HUES48 (cell line): Measurements from ENCODE around the gene TNRC6B.

Source experiments
- H3K27ac ChIP-seq: one replicate; pipeline ENCODE4 v1.7.0; 2013; ENCODE audit warnings: low read depth, low read length, inconsistent platforms
- H3K27me3 ChIP-seq: 2 replicates; pipeline ENCODE4 v1.6.1; 2013; ENCODE audit warnings: mild to moderate bottlenecking, low read length; ENCODE audit not compliant: control insufficient read depth, insufficient read depth
- H3K36me3 ChIP-seq: 2 replicates; pipeline ENCODE4 v1.6.1; 2013; ENCODE audit warnings: low read length; ENCODE audit not compliant: control insufficient read depth, insufficient read depth
- H3K4me1 ChIP-seq: 2 replicates; pipeline ENCODE4 v1.6.1; 2013; ENCODE audit warnings: mild to moderate bottlenecking, low read length; ENCODE audit not compliant: control insufficient read depth, insufficient read depth
- H3K4me3 ChIP-seq: 2 replicates; pipeline ENCODE4 v1.5.1; 2013; ENCODE audit warnings: mild to moderate bottlenecking, low read depth, low read length
- H3K9ac ChIP-seq: 2 replicates; pipeline ENCODE4 v1.6.1; 2013; ENCODE audit warnings: mild to moderate bottlenecking, low read depth, low read length, moderate library complexity
- H3K9me3 ChIP-seq: 2 replicates; pipeline ENCODE4 v1.6.1; 2013; ENCODE audit warnings: low read length; ENCODE audit not compliant: control insufficient read depth, insufficient read depth

TNRC6B gene

DNA sequence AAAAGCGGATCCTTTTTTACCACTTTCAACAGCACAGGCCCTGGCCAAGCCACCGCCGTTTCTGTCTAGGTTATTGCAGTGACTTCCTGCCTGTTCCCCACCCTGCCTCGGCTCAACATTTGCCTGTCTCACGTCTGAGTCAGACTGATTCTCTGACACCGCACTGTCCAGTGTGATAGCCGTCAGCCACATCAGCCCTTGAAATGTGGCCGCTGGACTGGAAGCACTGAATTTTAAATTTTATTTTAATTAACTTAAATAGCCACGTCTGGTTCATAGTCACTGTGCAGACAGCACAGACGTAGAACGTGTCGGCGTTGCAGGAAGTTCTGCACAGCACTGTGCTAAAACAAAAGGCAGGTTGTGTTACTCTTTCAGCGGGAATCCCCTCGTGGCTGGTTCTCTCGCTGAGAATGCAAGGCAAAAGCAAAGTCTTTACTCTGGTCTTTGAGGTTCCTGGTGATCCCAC, 112.3 kb downstream of the TNRC6B start:
- peaks cover 81% of the 10 kb centered on the region for H3K36me3 ChIP-seq
- no peak overlapping the region for H3K9ac ChIP-seq
- H3K27ac ChIP-seq: no peak overlapping the region
- no peaks in the 10 kb centered on the region for H3K27me3 ChIP-seq
- H3K9me3 ChIP-seq: no peaks in the 10 kb centered on the region
- no peaks in the 10 kb centered on the region for H3K4me1 ChIP-seq
- H3K4me3 ChIP-seq: no peak overlapping the region

DNA sequence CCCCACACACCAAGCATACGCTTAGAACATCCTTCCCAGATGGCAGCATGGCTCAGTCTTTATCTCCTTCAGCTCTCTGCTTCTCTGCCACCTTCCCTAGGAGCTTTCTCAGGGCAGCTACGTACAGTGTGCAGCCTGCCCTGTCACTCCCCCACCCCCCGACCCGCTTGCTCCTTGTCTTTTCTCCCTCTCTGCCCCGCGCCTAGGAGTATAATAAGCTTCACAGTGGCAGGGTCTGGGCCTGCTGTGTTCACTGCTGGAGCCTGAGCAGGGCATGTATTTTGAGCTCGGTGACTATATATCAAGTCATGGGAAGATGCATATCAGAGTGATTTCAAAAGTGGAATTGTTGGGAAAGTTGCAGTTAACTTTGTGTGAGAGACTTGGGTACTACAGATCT, 112.8 kb downstream of the TNRC6B start:
- H3K4me1 ChIP-seq: no peaks in the 10 kb centered on the region
- no peaks in the 10 kb centered on the region for H3K9me3 ChIP-seq
- H3K27ac ChIP-seq: no peak overlapping the region
- no peaks in the 10 kb centered on the region for H3K27me3 ChIP-seq
- H3K36me3 ChIP-seq: peaks cover 79% of the 10 kb centered on the region
- H3K9ac ChIP-seq: no peak overlapping the region
- H3K4me3 ChIP-seq: no peak overlapping the region

DNA sequence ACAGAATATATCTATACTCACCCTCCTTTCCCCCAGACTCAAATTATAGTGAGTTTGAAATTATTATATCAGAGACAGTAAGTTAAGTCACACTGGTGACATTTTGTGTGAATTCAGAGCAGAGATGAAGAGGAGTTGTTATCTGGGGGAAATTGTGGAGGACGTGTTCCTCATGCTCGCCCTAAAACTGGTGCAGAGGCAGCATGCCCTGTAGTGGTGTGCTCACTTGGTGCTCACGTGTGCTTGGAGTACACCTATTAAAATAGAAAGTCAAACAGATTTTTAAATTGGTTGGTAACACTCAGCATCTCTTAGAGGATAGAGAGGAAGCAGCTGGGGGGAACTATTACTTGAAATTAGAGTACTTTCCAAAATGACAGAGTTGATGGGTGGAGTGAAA, 117.0 kb downstream of the TNRC6B start:
- H3K27me3 ChIP-seq: no peaks in the 10 kb centered on the region
- H3K9me3 ChIP-seq: no peaks in the 10 kb centered on the region
- peaks cover 61% of the 10 kb centered on the region for H3K36me3 ChIP-seq
- H3K4me3 ChIP-seq: no peak overlapping the region
- no peaks in the 10 kb centered on the region for H3K4me1 ChIP-seq
- no peak overlapping the region for H3K27ac ChIP-seq
- H3K9ac ChIP-seq: no peak overlapping the region

DNA sequence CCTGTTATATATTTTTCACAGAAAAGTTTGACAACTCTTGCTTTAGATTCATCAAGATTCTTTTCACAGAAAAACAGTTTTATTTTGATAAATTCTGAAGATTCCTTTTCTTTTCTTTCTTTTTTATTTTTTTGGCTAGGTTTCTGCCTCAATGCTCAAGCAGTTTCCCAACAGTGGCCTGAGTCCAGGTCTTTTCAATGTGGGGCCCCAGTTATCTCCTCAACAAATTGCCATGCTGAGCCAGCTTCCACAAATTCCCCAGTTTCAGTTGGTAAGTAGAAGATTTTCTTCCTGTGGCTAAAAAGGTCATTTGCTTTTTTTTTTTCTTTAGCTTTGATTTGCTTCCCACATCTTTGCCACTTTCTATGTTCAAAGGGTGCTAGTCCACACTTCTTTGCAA, 122.6 kb downstream of the TNRC6B start:
- no peaks in the 10 kb centered on the region for H3K27me3 ChIP-seq
- H3K4me1 ChIP-seq: no peaks in the 10 kb centered on the region
- H3K9ac ChIP-seq: no peak overlapping the region
- no peaks in the 10 kb centered on the region for H3K9me3 ChIP-seq
- H3K4me3 ChIP-seq: no peak overlapping the region
- no peak overlapping the region for H3K27ac ChIP-seq
- H3K36me3 ChIP-seq: peaks cover 72% of the 10 kb centered on the region

DNA sequence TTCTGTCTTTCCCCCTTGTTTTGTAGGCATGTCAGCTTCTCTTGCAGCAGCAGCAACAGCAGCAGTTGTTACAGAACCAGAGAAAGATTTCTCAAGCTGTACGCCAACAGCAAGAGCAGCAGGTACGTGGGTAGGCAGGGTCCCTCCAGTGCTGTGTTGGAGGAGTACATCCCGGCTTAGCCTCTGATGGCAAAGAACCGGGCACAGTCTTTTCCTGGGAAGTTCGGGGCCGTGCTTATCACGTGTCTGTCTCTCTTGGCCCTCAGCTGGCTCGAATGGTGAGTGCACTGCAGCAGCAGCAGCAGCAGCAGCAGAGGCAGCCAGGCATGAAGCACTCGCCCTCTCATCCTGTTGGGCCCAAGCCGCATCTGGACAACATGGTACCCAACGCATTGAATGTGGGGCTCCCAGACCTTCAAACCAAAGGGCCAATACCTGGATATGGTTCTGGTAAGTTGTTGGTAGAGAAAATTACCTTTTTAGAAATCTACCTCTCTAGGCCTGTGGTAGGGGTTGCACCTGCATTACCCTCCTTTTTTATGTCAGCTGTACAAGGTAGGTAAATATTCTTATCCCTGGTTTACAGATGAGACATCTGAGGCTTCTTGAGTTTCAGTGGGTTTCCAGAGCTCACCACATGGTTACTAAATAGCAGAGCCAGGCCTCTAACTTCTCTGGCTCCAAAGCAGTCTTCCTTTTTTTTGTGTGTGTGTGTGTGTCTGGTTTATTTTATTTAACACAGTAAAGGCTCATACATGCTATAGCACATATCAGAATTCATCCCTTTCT, 123.4 kb downstream of the TNRC6B start:
- no peak overlapping the region for H3K27ac ChIP-seq
- no peak overlapping the region for H3K9ac ChIP-seq
- H3K9me3 ChIP-seq: no peaks in the 10 kb centered on the region
- no peak overlapping the region for H3K4me3 ChIP-seq
- H3K36me3 ChIP-seq: peaks cover 72% of the 10 kb centered on the region
- H3K27me3 ChIP-seq: no peaks in the 10 kb centered on the region
- H3K4me1 ChIP-seq: no peaks in the 10 kb centered on the region

DNA sequence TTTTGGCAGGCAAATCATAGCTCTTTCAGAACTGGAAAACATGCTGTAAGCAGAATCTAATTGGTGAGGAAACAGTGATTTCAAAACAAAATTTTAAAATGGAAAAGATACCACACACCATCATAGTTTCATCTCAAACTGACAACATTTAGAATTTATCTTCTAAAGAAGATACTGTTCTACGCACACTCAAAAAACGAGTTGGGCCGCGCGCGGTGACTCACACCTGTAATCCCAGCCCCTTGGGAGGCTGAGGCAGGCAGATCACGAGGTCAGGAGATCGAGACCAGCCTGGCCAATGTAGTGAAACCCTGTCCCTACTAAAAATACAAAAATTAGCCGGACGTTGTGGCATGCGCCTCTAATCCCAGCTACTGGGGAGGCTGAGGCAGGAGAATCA, 124.4 kb downstream of the TNRC6B start:
- no peak overlapping the region for H3K4me3 ChIP-seq
- no peaks in the 10 kb centered on the region for H3K9me3 ChIP-seq
- no peaks in the 10 kb centered on the region for H3K27me3 ChIP-seq
- H3K36me3 ChIP-seq: peaks cover 76% of the 10 kb centered on the region
- H3K9ac ChIP-seq: no peak overlapping the region
- H3K4me1 ChIP-seq: no peaks in the 10 kb centered on the region
- no peak overlapping the region for H3K27ac ChIP-seq

DNA sequence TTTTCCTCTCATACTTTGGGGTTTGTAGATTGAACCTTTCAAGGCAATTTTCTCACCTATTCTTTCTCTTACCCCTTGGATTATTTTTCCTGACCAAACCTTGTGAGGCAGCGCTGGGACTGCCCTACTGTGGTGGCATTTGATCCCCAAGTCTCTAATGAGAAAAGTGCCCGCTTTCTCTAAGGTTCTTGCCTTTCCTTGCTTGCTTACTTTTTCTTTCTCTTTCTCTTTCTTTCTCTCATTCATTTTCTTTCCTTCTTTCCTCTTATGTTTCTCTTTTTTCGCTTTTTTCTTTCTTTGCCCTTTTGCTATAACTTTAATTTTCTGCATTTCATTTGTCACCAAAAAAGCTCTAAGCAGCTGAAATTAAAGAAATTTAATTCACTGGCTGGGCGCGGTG, 127.9 kb downstream of the TNRC6B start:
- Histone ChIP-seq H3K27ac (no peak overlapping the region), H3K4me1 (no peaks in the 10 kb centered on the region), H3K36me3 (peaks cover 92% of the 10 kb centered on the region)

DNA sequence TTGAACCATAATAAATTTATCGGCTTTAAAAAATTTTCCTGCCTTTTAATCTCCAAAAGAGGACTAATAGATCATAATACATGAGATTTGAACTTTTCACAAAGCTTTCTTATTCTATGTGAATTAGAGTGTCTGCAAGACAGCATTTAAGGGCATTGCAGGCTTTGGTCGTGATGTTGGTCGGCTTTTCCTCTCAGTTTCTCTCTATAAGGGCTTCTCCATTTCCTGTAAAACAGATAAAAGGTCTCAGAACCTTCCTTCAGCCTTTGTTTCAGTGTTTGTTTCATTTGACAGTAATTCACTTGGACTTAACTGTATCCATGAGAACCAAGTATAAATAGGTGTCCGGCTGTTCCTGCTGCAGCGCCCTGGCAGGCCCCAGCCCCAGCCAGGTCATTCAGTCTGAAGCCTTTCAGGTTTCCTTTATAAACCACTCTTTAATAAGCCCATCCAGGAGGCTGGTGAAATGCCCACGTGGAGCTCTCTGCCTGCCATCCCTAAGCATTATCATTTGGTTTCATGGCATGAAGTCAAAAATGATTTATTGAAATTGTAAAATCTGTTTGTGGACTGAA, 131.4 kb downstream of the TNRC6B start:
- no peaks in the 10 kb centered on the region for H3K4me1 ChIP-seq
- no peaks in the 10 kb centered on the region for H3K9me3 ChIP-seq
- no peak overlapping the region for H3K27ac ChIP-seq
- H3K9ac ChIP-seq: no peak overlapping the region
- H3K4me3 ChIP-seq: no peak overlapping the region
- peaks cover 91% of the 10 kb centered on the region for H3K36me3 ChIP-seq
- no peaks in the 10 kb centered on the region for H3K27me3 ChIP-seq

More for the DNA sequence above, 127.9 kb downstream of the TNRC6B start:
- no peak overlapping the region for H3K4me3 ChIP-seq
- H3K9me3 ChIP-seq: no peaks in the 10 kb centered on the region
- no peak overlapping the region for H3K9ac ChIP-seq
- no peaks in the 10 kb centered on the region for H3K27me3 ChIP-seq

DNA sequence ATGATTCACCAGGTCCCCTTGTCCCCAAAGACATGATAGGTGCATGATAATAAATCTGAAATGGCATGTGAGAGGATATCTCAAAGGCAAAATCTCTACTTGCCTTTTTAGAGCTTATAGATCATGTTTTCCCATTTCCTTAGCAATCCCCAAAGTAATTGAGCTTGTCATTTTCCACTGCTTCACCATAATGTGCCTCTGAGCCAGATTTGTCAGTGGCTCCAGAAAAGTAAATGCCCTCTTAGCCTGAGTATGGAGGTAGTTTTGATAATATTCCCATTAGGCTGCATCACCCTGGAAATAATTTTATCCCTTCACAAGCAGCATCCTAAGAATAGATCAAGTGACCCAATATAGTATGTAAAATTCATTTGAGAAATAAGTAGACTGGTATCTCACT, 131.9 kb downstream of the TNRC6B start:
- Histone ChIP-seq H3K36me3 (peaks cover 93% of the 10 kb centered on the region), H3K4me1 (no peaks in the 10 kb centered on the region), H3K4me3 (no peak overlapping the region), H3K27me3 (no peaks in the 10 kb centered on the region), H3K27ac (no peak overlapping the region), H3K9me3 (no peaks in the 10 kb centered on the region), H3K9ac (no peak overlapping the region)

DNA sequence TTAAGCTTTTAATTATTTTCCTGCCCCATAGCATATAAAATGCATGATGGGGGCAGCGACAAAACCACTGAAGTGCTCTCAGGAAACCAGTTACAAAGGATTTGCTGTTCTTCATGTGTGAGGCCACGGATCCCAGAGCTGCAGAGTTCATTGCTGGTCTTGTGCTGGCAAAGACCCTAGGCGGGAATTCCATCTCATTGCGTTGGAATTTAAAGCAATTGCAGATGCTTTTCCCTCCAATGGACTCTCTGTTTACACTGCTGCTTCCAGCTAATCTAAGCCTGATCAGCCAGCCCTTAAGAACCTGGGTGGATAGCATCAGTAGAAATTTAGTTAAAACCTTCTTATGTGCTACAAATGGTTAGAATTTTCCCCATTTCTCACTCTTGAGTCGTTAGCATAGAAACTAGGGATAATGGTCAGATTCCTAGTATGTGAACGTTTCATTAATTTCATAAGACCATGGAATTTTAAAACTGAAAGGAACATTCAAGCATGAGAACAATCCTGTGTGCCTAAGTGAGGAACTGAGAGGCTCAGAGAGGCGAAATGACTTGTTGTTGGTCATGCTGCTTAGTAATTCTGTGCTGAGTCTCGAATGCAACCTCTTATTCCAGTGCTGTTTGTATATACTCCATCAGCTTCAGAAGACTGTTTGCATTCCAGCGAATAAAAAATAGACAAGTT, 132.5 kb downstream of the TNRC6B start:
- no peaks in the 10 kb centered on the region for H3K27me3 ChIP-seq
- H3K9me3 ChIP-seq: no peaks in the 10 kb centered on the region
- no peak overlapping the region for H3K9ac ChIP-seq
- no peak overlapping the region for H3K27ac ChIP-seq
- H3K4me3 ChIP-seq: no peak overlapping the region
- H3K36me3 ChIP-seq: peaks cover 95% of the 10 kb centered on the region
- no peaks in the 10 kb centered on the region for H3K4me1 ChIP-seq

DNA sequence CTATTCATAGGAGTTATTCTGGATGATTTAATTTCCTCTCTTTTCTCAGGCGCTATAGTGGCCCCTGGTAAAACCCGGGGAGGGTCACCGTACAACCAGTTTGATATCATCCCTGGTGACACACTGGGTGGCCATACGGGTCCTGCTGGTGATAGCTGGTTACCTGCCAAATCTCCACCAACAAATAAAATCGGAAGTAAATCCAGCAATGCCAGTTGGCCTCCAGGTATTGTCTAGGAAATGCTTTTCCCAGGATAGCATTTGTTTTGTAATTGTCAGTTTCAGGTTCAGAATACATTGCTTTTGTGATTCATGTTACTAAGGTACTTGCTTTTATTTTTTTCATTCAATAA, 133.0 kb downstream of the TNRC6B start:
- Histone ChIP-seq H3K27me3 (no peaks in the 10 kb centered on the region), H3K4me3 (no peak overlapping the region), H3K27ac (no peak overlapping the region), H3K9ac (no peak overlapping the region), H3K9me3 (no peaks in the 10 kb centered on the region), H3K36me3 (peaks cover 96% of the 10 kb centered on the region), H3K4me1 (no peaks in the 10 kb centered on the region)
